HG03439 (cell line): Measurements from ENCODE around the gene SLIT3.

Experiments used
- ATAC-seq: cut with Tn5 transposase; IDR thresholded peaks from one replicate; pipeline ENCODE4 v1.9.1; 2021; ENCODE audit warnings: mild to moderate bottlenecking, moderate library complexity; ENCODE audit not compliant: unreplicated experiment

Gene SLIT3

GRCh38 chr5:168879331-168879730, 421.6 kb downstream of the SLIT3 start:
- no peak for ATAC-seq

DNA sequence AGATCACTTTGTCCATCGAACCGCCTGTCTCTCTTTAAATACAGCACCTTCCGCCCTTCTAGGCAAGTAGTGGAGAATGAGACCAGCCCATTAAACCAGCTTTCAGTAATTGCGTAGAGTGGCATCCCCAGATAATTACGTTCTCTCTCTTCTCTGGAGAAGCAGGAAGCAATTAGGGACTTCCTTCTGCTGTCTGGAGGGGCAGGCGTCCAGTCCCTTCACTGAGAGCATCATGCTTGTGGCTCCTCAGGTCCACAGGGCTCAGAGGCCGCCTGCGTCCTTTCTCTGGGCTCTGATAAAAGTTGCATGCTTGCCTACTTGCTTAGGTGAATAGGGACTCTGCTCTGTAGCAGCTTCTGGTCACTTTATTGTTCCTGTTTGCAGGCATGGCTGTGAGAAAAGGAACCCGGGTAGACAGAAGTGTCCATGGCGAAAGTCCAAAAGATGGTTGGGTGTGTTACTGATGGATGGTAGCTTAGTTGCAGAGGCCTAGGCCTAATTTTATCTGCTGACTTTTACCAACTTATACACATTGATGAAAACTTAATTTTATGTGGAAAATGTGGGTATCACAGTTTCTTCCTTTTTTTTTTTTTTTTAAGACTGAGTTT, 422.7 kb downstream of the SLIT3 start:
- ATAC-seq = no peak

- no peak for ATAC-seq
Measured at GRCh38 chr5:168877132-168877892, 423.6 kb downstream of the SLIT3 start.

GRCh38 chr5:168876419-168876818, 424.5 kb downstream of the SLIT3 start:
- ATAC-seq = no peak

GRCh38 chr5:168875832-168876231, 425.1 kb downstream of the SLIT3 start:
- ATAC-seq = no peak

DNA sequence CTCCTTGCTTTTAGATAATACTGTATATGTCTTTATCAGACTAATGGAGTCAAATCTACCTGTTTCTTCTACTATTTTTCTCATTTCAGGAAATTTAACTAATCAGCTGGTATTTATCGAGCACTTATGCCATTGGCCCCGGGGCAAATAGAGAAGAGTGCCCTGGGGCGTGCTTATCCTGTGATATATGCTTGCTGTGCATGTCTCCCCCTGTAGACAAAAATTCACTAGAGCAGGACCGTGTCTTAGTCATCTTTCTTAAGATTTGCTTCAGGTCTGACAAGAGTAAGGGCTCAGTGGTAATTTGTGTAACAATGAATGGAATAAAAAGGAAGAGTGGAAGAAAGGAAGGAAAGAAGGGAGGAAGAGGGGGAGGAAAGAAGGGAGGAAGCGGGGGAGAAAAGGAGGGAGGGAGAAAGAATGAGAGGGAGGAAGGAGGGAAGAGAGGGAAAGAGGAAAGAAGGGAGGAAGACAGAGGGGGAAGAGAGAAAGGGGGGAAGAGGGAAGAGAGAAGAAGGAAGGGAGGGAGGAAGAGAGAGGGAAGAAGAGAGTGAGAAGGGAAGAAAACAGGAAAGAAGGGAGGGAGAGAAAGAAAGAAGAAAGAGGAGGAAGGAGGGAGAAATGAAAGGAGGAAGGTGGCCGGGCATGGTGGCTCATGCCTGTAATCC, 426.1 kb downstream of the SLIT3 start:
- no peak for ATAC-seq

- no peak for ATAC-seq
Measured at GRCh38 chr5:168872246-168872645, 428.7 kb downstream of the SLIT3 start.

DNA sequence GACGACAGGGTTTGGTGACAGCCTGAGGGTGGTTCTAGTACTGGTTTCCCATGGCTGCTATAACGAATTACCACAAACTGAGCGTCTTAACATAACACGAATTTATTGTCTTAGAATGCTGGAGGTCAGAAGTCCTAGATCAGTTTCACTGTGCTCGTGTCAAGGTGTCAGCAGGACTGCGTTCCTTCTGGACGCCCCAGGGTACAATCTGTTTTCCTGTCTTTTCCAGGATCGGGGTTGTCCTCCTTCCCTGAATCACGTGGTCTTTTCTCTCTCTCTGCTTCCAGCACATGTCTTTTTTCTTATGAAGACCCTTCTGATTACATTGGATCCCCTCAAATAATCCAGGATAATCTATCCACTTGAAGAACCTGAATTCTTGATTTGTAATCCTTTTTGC, 430.0 kb downstream of the SLIT3 start:
- ATAC-seq = no peak

DNA sequence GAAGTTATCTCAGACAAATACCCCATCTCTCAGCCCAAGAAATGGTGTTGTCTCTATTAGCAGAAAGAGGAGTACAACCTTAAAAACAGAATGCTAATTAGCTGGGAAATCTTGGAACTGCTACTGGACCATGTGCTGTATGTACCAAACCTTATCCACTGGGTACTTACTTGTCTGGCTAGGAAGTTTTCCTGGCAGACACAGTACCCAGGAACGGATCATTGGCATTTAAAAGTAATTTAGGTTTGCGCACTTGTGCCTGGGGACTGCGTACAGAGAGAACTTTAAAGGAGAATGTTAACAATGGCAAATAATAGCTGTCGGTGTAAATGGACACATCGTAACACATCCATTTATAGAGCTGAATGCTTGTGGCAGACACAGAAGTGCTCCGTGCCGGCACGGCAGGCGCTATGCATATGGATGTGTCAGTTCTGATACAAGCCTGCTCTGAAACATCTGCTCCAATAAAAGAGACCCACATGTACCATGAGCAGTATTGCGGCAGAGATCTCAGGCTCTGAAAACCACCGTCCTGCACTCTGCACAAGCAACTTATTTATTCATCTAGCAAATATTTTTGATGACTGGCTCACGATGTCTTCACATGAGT, 431.2 kb downstream of the SLIT3 start:
- no peak for ATAC-seq

DNA sequence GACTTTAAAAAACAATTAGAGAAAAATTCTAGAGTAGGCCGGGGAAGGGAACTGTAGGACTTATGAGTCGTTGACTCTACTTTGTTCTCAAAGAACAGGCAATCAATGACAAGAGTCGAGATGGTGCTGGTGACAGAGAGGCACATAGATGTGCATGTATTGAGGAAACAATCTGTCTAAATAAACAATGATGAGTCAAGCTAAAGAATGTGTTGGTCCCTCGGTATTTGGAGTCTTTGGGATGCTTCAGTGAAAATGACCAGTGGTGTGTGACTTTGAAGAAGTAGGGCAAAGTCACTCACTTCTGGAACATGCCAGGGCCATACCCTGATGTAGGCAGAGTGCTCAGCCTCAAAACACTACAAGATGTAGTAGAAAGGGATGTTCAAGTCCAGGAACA, 433.7 kb downstream of the SLIT3 start:
- ATAC-seq = no peak

DNA sequence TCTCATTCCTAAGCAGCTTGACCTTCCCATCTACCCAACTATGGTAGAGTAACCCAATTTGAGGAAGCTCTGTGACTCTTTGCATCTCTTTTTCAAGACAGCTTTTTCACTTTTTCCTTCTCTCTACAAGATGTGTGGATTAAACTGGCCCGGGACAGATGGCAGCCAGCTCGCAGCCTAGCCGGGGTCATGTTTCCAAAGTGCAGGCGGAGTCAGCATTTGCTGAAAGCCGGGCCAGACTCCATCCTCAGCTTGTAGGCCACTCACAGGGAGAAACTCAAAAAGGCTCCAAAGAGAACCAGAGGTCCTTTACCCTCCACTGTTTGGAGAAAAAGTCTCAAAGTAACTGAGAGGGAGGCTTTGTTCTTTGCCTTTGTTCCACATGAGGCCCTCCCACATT, 435.0 kb downstream of the SLIT3 start:
- no peak for ATAC-seq

- no peak for ATAC-seq
Measured at GRCh38 chr5:168863021-168863420, 437.9 kb downstream of the SLIT3 start.

GRCh38 chr5:168860503-168860902, 440.4 kb downstream of the SLIT3 start:
- ATAC-seq = no peak

- no peak for ATAC-seq
Measured at GRCh38 chr5:168860081-168860480, 440.9 kb downstream of the SLIT3 start.

DNA sequence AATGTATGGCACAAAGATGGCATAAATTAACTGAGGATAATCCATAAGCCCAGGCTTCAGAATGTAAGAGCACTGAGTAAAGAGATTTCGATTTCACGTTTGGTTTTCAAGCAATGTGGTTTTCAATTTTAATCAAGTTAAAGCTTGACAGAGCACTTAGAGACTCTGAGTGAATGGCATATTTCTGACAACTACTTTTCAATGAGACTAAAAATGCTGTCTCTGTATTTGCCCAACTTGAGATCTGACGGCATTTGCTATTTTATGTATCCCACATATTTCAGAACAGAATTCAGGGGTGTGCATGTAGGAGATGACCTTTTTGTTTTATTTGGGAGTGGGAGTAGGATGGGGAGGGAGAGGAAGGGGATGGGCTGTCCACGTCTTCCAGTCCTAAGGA, 441.5 kb downstream of the SLIT3 start:
- no peak for ATAC-seq

DNA sequence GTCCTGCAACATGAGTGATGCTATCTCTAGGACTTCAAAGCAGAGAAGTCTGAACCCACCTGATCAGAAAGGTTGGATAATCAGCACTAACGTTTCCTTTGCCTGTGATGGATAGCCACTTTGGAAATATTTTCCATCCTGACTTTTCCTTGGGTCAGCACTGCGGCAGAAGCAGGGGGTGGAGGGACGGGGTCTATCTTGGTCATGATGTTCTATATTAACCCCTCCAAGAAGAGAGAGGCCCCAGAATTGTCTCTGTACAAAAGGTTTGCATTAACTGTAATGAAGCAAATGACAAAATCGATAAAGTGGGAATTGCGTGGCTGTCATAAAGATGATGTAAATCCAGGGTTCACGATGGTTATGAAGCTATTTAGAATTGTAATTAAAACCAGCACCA, 441.9 kb downstream of the SLIT3 start:
- no peak for ATAC-seq

- no peak for ATAC-seq
Measured at GRCh38 chr5:168858371-168858770, 442.6 kb downstream of the SLIT3 start.

- ATAC-seq = no peak
Measured at GRCh38 chr5:168853972-168854371, 447.0 kb downstream of the SLIT3 start.

DNA sequence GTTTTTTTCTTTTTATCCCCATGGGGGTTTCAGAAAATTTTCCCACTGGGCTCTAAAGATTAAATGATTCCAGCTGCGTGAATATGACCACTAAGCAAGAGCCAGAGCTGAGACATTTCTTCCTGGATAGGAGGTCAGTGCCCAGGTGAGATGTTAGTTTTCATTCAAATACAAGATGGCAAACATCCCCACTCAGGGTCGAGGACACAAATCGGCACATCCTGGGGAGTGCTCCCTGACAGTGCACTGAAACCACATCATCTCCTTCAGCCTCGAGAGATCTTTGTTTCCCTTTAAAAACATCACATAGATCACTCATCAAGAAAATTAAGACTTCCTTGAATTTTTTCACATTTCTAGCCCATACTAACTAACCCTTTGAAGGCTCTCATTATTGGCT, 448.6 kb downstream of the SLIT3 start:
- no peak for ATAC-seq

DNA sequence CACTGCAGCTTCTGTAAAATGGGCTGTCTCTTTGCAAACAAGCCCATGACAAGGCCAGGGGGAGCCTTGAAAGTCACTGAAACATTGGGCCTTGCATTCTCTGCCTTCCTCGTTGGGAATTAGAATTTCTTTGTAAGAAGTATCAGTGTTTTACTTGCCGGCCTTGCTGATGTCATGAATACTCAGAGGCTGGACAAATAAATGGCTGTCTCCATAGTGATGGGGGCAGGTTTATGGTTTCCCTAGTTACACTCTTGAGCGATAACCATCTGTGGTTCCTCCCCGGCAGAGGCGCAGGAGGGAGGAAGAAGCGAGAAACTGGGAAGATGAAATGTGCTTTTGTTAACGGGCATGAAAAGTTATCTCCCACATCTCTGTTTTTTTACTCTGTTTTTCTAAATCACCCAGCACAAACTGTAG, 449.0 kb downstream of the SLIT3 start:
- ATAC-seq = no peak

- ATAC-seq = no peak
Measured at GRCh38 chr5:168850683-168851082, 450.3 kb downstream of the SLIT3 start.

GRCh38 chr5:168848569-168848968, 452.4 kb downstream of the SLIT3 start:
- ATAC-seq = no peak
